Spleen (tissue), 11 donors: ENCODE results near the gene SMARCAD1. TPM values are rescaled to one million over a fixed set of nuclear protein-coding genes. Genes with fewer than 3 reads are reported as not detected.

Experiments
- DNase-seq: peaks from one replicate; pipeline ENCODE4 v3.0.0-alpha.2; 2020
- H3K27ac ChIP-seq, 8 donors: fragments of 200-600 bp; sonication (generic) in 7 of 8; 1 replicate in 4 of 8; 2 replicates in 4 of 8; pipeline versions ENCODE4 v1.5.0 to v1.8.0; 2016 to 2021; ENCODE audit warnings: inconsistent platforms in 4 of 8, mild to moderate bottlenecking in 4 of 8, moderate library complexity in 1 of 8
- H3K27me3 ChIP-seq, 7 donors: fragments of 200-600 bp; sonication (generic) in 6 of 7; replicated peaks in 1 of 7; 1 replicate in 4 of 7; 2 replicates in 3 of 7; pipeline versions ENCODE4 v1.5.0 to v1.8.0; 2016 to 2021; ENCODE audit warnings: inconsistent platforms in 3 of 7, mild to moderate bottlenecking in 1 of 7
- H3K36me3 ChIP-seq, 6 donors: fragments of 200-600 bp; sonication (generic) in 5 of 6; 1 replicate in 4 of 6; 2 replicates in 2 of 6; pipeline versions ENCODE4 v1.5.0 to v1.8.0; 2016 to 2021; ENCODE audit warnings: inconsistent platforms in 2 of 6
- H3K4me1 ChIP-seq, 6 donors: fragments of 200-600 bp; sonication (generic) in 5 of 6; 1 replicate in 3 of 6; 2 replicates in 3 of 6; pipeline versions ENCODE4 v1.5.0 to v1.8.0; 2016 to 2021; ENCODE audit warnings: inconsistent platforms in 3 of 6
- H3K4me3 ChIP-seq, 8 donors: fragments of 200-600 bp; sonication (generic) in 7 of 8; 1 replicate in 4 of 8; 2 replicates in 4 of 8; pipeline versions ENCODE4 v1.5.0 to v1.8.0; 2016 to 2021; ENCODE audit warnings: inconsistent platforms in 4 of 8, mild to moderate bottlenecking in 4 of 8, moderate library complexity in 2 of 8
- H3K9me3 ChIP-seq, 8 donors: fragments of 200-600 bp; sonication (generic) in 7 of 8; 1 replicate in 4 of 8; 2 replicates in 4 of 8; pipeline versions ENCODE4 v1.5.0 to v1.8.0; 2016 to 2021; ENCODE audit warnings: inconsistent platforms in 4 of 8
- POLR2A ChIP-seq, 3 donors: fragments of 450-650 bp; IDR thresholded peaks; one replicate each; pipeline ENCODE4 v1.5.1; 2017; ENCODE audit warnings: antibody characterized with exemption in 3 of 3, mild to moderate bottlenecking in 1 of 3
- POLR2AphosphoS5 ChIP-seq, 3 donors: sonication (generic); formaldehyde crosslinking; IDR thresholded peaks; one replicate each; pipeline ENCODE4 v1.5.1; 2017; ENCODE audit warnings: antibody characterized with exemption in 3 of 3
- WGBS, 5 donors: extraction: QIAGEN DNeasy Blood & Tissue Kit in 3 of 5; methylation state at CpG; one replicate each; pipeline versions ENCODE4 v1.1.5 to v1.1.7; 2013 to 2018; 5-methylcytosine and 5-hydroxymethylcytosine counted together
- intact Hi-C: fragments of 100-400 bp; cut with DNase I; formaldehyde crosslinking; loops from one replicate; pipeline ENCODE4 v1.15.0; 2023; ENCODE audit warnings: low total_unique reads
- polyA plus RNA-seq, 3 donors: library from polyadenylated mRNA; stranded (reverse); fragments of 200-250 nt; gene quantifications; one replicate each; pipeline ENCODE4 v1.2.1, GENCODE V29; 2013
- total RNA-seq, 7 donors: library from RNA; depleted of rRNA in 3 of 7; stranded (reverse); fragments of >200 nt in 3 of 7; fragmentation: NEBNext Ultra II Directional in 4 of 7; extraction: Animal tissue kit (Norgen Biotek cat#: 25700) in 4 of 7; gene quantifications; one replicate each; pipeline versions ENCODE4 v1.1.0 to v1.2.1, GENCODE V29; 2016 to 2021
- TF ChIP-seq, protein P1 (sequence below), 11 experiments: fragments of 200-600 bp in 7 of 11; fragments of 450-650 bp in 4 of 11; sonication (generic) in 4 of 11; IDR thresholded peaks in 8 of 11; conservative IDR thresholded peaks in 3 of 11; 1 replicate in 7 of 11; 2 replicates in 4 of 11; pipeline versions ENCODE4 v1.4.0 to v1.8.0; 2016 to 2021; ENCODE audit warnings: antibody characterized with exemption in 11 of 11, inconsistent platforms in 4 of 11, mild to moderate bottlenecking in 1 of 11
- donor health status: healthy with polysubstance abuse.
- donor health status: DM: no; HTN: no; CAD: no; lungs with moderate emphysema.
- donor health status: DM: no; HTN: no; CAD: no.
- donor health status: Bipolar disorder and iron deficiency.
- donor health status: healthy.
- donor health status: DM: no; HTN: no; CAD: no.
- donor health status: DM: yes; HTN: yes; CAD: no.

SMARCAD1 gene
- total and polyA plus RNA-seq, 10 donors: 8.5 to 34.9 (median 25.5) TPM

- no peak for TF ChIP-seq POLR2AphosphoS5 (IDR thresholded peaks at IDR 0.05)
- TF ChIP-seq, protein P1, sequence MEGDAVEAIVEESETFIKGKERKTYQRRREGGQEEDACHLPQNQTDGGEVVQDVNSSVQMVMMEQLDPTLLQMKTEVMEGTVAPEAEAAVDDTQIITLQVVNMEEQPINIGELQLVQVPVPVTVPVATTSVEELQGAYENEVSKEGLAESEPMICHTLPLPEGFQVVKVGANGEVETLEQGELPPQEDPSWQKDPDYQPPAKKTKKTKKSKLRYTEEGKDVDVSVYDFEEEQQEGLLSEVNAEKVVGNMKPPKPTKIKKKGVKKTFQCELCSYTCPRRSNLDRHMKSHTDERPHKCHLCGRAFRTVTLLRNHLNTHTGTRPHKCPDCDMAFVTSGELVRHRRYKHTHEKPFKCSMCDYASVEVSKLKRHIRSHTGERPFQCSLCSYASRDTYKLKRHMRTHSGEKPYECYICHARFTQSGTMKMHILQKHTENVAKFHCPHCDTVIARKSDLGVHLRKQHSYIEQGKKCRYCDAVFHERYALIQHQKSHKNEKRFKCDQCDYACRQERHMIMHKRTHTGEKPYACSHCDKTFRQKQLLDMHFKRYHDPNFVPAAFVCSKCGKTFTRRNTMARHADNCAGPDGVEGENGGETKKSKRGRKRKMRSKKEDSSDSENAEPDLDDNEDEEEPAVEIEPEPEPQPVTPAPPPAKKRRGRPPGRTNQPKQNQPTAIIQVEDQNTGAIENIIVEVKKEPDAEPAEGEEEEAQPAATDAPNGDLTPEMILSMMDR (IDR thresholded peaks at IDR 0.05 in 8 of 11, conservative IDR thresholded peaks at IDR 0.05 in 3 of 11): no peak
- TF ChIP-seq POLR2A (IDR thresholded peaks at IDR 0.05): no peak
- no peak overlapping the region for H3K27ac ChIP-seq
- DNase-seq: no peak
- no peaks in the 10 kb centered on the region for H3K27me3 ChIP-seq
- intact Hi-C loops: no loop called here
- 91 to 96% (median 95%) methylated on average over 4 of the region's 4 CpGs for WGBS, 5 donors
- peaks cover 0 to 92% (median 29%) of the 10 kb centered on the region in 6 donors for H3K36me3 ChIP-seq
- no peak overlapping the region for H3K4me3 ChIP-seq
- no peaks in the 10 kb centered on the region for H3K4me1 ChIP-seq
- no peaks in the 10 kb centered on the region for H3K9me3 ChIP-seq
Observed at GRCh38 chr4:94237271-94237670, 29.6 kb downstream of the SMARCAD1 start.

- WGBS, 5 donors: 76 to 92% (median 81%) methylated on average over 2 of the region's 2 CpGs
Observed at GRCh38 chr4:94238160-94238559, 30.5 kb downstream of the SMARCAD1 start.

DNA sequence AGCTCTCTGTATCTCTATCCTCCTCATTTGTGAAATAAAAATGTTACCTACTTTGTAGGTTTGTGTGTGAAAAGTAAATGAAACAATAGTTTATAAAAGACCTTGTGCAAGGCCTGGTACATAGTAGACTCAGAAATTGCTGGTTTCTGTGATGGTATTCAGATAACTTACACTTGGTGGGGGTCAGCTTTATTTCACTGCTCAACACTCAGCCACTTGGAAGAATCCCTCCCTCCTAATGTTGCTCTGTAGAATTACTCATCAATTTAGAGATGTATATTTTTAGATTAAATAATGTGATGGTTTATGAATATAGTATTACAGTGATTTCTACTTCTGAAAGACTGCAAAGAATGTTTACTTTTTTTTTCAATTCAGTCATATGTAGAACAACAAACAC, 32.7 kb downstream of the SMARCAD1 start:
- Histone ChIP-seq H3K27ac (no peak overlapping the region), H3K27me3 (no peaks in the 10 kb centered on the region), H3K9me3 (no peaks in the 10 kb centered on the region), H3K4me3 (no peak overlapping the region), H3K36me3 (peaks cover 0 to 99% (median 43%) of the 10 kb centered on the region in 6 donors), H3K4me1 (peaks cover 0 to 8% (median 0%) of the 10 kb centered on the region in 6 donors)
- intact Hi-C loops: no loop called here
- TF ChIP-seq, protein P1 (IDR thresholded peaks at IDR 0.05 in 8 of 11, conservative IDR thresholded peaks at IDR 0.05 in 3 of 11): no peak
- no peak for TF ChIP-seq POLR2AphosphoS5 (IDR thresholded peaks at IDR 0.05)
- no peak for TF ChIP-seq POLR2A (IDR thresholded peaks at IDR 0.05)
- no peak for DNase-seq

More at GRCh38 chr4:94238160-94238559, 30.5 kb downstream of the SMARCAD1 start:
- TF ChIP-seq POLR2AphosphoS5 (IDR thresholded peaks at IDR 0.05): no peak
- DNase-seq: no peak
- Histone ChIP-seq H3K9me3 (no peaks in the 10 kb centered on the region), H3K4me1 (no peaks in the 10 kb centered on the region), H3K36me3 (peaks cover 0 to 96% (median 37%) of the 10 kb centered on the region in 6 donors), H3K27me3 (no peaks in the 10 kb centered on the region), H3K27ac (no peak overlapping the region), H3K4me3 (no peak overlapping the region)
- intact Hi-C loops: no loop called here

DNA sequence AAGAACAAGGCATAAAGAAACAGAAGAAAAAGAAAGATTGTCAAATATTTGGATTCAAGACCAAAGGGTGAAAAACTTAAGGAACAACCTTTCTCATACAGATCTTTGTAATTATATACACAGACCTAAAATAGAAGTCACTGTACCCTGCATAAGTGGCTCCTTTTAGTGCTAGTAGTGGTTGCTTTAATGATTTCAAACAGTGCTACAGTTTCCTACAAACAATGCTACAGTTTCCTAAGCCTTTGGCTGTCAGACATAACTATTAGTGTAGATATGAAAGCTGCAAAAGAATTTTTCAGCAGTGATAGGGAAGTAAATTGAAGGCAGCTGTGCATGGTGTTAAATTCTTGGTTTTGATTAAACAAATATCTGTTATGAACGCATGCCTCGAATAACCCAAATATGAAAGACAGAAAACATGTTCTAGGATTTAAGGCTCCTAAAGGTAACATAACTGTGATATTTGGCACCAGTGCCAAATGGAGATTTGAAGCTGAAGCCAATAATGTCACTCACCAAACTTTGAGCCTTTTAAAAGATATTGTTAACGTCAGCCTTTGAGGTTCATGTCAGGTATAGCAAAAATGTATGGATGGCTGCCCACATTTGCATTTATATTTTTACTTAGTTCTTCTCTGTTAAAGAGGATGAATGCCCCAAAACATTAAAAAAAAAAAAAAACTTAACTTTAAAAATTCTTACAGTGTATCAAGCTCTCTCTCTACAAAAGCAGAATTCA, 36.6 kb downstream of the SMARCAD1 start:
- TF ChIP-seq POLR2A (IDR thresholded peaks at IDR 0.05): no peak
- TF ChIP-seq, protein P1 (IDR thresholded peaks at IDR 0.05 in 8 of 11, conservative IDR thresholded peaks at IDR 0.05 in 3 of 11): no peak
- no peak for TF ChIP-seq POLR2AphosphoS5 (IDR thresholded peaks at IDR 0.05)
- Histone ChIP-seq H3K4me3 (no peak overlapping the region), H3K36me3 (peaks cover 0 to 89% (median 46%) of the 10 kb centered on the region in 6 donors), H3K27me3 (no peaks in the 10 kb centered on the region), H3K4me1 (peaks cover 0 to 8% (median 0%) of the 10 kb centered on the region in 6 donors), H3K9me3 (no peaks in the 10 kb centered on the region), H3K27ac (no peak overlapping the region)
- 79 to 91% (median 82%) methylated on average over 3 of the region's 3 CpGs for WGBS, 5 donors
- intact Hi-C loops: no loop called here
- DNase-seq: no peak
